ENCODE measurements around the gene EFNA5. TPM values are rescaled to one million over a fixed set of nuclear protein-coding genes. Genes with fewer than 3 reads are reported as not detected.

EFNA5 gene
- total and polyA plus RNA-seq, 7 donors, result 0.32 to 5.4 (median 2.1) TPM

DNA sequence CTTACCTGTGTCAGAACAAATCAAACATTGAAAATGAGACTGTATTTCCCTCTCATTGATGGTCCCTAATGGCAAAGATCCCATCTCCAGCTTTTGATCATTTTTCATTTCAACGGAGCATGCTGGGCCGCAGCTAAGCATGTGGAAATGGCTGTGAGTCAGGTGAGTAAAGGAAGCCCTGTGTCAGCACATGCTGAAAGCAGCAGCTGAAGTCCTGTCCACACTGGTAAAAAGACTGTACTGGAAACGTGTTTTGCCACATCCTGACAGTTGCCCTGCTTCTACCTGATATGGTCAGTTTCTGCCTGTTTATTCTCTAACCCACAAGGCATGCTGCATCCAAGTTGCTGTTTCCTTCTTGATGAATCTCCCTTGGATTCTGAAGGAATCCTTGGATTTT lies 330.1 kb downstream of the EFNA5 start:
- Histone ChIP-seq H3K4me1 (no peaks in the 10 kb centered on the region), H3K9me3 (peaks cover 9% of the 10 kb centered on the region), H3K36me3 (ENCODE audit: insufficient read depth in 1 of 2, low read depth in 1 of 2) (no peaks in the 10 kb centered on the region), H3K27me3 (ENCODE audit: insufficient read depth in 3 of 3, low read length in 2 of 3) (no peaks in the 10 kb centered on the region), H3K4me3 (no peak overlapping the region), H3K27ac (no peak overlapping the region)
- no peak for TF ChIP-seq CTCF (IDR thresholded peaks at IDR 0.05)
- DNase-seq (no peak), ATAC-seq (peak in 1 of 4 donors; percentile 40)
- WGBS, 3 donors, result 70 to 76% (median 73%) methylated on average over 3 of the region's 3 CpGs
- intact Hi-C loops (cut with DNase I), result no loop called here

DNA sequence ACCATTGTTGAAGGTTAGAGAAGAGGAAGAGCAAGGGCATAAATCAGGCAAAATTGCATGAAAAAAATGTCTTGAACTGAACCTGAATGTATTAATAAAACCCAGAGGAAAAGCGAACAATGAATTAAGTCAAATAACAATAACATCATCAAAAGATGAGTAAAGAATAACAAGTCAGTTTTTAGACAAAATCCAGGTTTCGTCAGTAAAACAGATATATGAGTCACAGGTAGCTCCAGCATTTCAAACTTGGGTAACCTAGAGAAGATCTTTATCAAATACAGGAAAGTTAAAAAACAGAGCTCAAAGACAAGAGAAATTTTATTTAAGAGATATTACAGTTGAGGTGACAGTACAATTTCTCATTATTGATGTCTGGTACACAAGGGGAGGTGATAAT lies 332.4 kb downstream of the EFNA5 start:
- Histone ChIP-seq H3K4me1 (no peaks in the 10 kb centered on the region), H3K9me3 (no peaks in the 10 kb centered on the region), H3K36me3 (ENCODE audit: insufficient read depth in 1 of 2, low read depth in 1 of 2) (no peaks in the 10 kb centered on the region), H3K27ac (no peak overlapping the region), H3K27me3 (ENCODE audit: insufficient read depth in 3 of 3, low read length in 2 of 3) (no peaks in the 10 kb centered on the region), H3K4me3 (no peak overlapping the region)
- intact Hi-C loops (cut with DNase I), result no loop called here
- ATAC-seq (no peak), DNase-seq (no peak)
- 89 to 97% (median 94%) methylated on average over 2 of the region's 2 CpGs for WGBS, 3 donors
- TF ChIP-seq CTCF (IDR thresholded peaks at IDR 0.05), result no peak

DNA sequence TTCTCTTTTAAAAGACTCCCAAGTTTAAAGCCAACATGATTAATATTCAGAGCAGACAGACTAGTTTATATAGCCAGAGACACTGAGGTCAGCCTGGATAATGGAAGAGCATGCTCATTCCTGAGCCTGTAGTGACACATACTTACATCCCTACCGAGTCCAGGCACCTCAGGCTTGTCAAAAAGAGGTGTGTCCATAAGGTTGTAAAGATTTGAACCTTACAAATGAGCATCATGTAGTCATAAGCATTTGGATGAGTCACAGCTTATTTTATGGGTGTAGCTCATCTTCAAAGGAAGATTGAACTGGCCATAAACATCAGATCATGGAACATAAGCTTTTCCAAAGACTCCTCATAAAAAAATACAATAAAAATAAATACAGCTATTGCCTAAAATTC lies 333.5 kb downstream of the EFNA5 start:
- Histone ChIP-seq H3K27me3 (ENCODE audit: insufficient read depth in 3 of 3, low read length in 2 of 3) (no peaks in the 10 kb centered on the region), H3K4me3 (no peak overlapping the region), H3K27ac (no peak overlapping the region), H3K9me3 (no peaks in the 10 kb centered on the region), H3K4me1 (no peaks in the 10 kb centered on the region), H3K36me3 (ENCODE audit: insufficient read depth in 1 of 2, low read depth in 1 of 2) (no peaks in the 10 kb centered on the region)
- DNase-seq, result no peak
- 45 to 63% (median 51%) methylated on average over 1 of the region's 1 CpG for WGBS, 3 donors
- intact Hi-C loops (cut with DNase I), result no loop called here
- ATAC-seq, result no peak
- TF ChIP-seq CTCF (IDR thresholded peaks at IDR 0.05), result no peak

- H3K27me3 ChIP-seq (ENCODE audit: insufficient read depth in 3 of 3, low read length in 2 of 3), result peaks cover 0 to 2% (median 0%) of the 10 kb centered on the region in 3 donors
- ATAC-seq (no peak), DNase-seq (no peak)
- H3K4me1 ChIP-seq, result no peaks in the 10 kb centered on the region
- H3K4me3 ChIP-seq, result no peak overlapping the region
- intact Hi-C loops (cut with DNase I), result no loop called here
- no peaks in the 10 kb centered on the region for H3K9me3 ChIP-seq
- no peak for TF ChIP-seq CTCF (IDR thresholded peaks at IDR 0.05)
- H3K27ac ChIP-seq, result no peak overlapping the region
- no peaks in the 10 kb centered on the region for H3K36me3 ChIP-seq (ENCODE audit: insufficient read depth in 1 of 2, low read depth in 1 of 2)
- 59 to 70% (median 61%) methylated on average over 2 of the region's 2 CpGs for WGBS, 3 donors
These were observed 338.9 kb downstream of the EFNA5 start for GRCh38 chr5:107331882-107332281.

DNA sequence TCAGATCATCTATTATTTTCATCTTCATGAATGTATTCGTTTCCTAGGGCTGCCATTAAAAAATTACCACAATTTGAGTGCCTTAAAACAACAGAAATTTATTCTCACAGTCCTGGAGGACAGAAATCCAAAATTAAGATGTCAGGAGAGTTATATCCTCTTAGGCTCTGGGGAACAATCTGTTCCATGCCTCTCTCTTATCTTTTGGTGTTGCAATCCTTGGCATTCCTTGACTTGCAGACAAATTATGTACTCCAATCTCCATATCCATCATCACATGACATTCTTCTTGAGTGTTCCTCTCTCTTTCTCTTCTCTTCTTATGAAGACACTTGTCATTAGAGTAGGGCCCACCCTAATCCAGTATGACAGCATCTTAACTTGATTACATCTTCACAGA lies 339.4 kb downstream of the EFNA5 start:
- Histone ChIP-seq H3K36me3 (ENCODE audit: insufficient read depth in 1 of 2, low read depth in 1 of 2) (no peaks in the 10 kb centered on the region), H3K27me3 (ENCODE audit: insufficient read depth in 3 of 3, low read length in 2 of 3) (peaks cover 0 to 2% (median 0%) of the 10 kb centered on the region in 3 donors), H3K4me3 (no peak overlapping the region), H3K4me1 (no peaks in the 10 kb centered on the region), H3K27ac (no peak overlapping the region), H3K9me3 (no peaks in the 10 kb centered on the region)
- ATAC-seq (no peak), DNase-seq (no peak)
- TF ChIP-seq CTCF (IDR thresholded peaks at IDR 0.05), result no peak
- intact Hi-C loops (cut with DNase I), result no loop called here
- WGBS, 3 donors, result 88 to 94% (median 91%) methylated on average over 1 of the region's 1 CpG

Data from psoas muscle (tissue), 8 donors.